ENCODE results near the gene BCL2L12. TPM values are rescaled to one million over a fixed set of nuclear protein-coding genes. Genes with fewer than 3 reads are reported as not detected.

Gene BCL2L12
- total and polyA plus RNA-seq, 2 of the 13 experiments (the other 11 are each of a cell fraction or from before 2014, with no cell fraction given) = 26.8 to 40.8 TPM

GRCh38 chr19:49672131-49672919, 6.6 kb downstream of the BCL2L12 start (continued):
- TF ChIP-seq KIAA2018 (CRISPR knock-in tag; IDR thresholded peaks at IDR 0.05; ENCODE audit: borderline replicate concordance) = no peak
- TF ChIP-seq, protein P1, sequence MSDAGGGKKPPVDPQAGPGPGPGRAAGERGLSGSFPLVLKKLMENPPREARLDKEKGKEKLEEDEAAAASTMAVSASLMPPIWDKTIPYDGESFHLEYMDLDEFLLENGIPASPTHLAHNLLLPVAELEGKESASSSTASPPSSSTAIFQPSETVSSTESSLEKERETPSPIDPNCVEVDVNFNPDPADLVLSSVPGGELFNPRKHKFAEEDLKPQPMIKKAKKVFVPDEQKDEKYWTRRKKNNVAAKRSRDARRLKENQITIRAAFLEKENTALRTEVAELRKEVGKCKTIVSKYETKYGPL (CRISPR knock-in tag; IDR thresholded peaks at IDR 0.05) = no peak
- no peak for TF ChIP-seq ELF4 (CRISPR knock-in tag; IDR thresholded peaks at IDR 0.05; ENCODE audit: borderline replicate concordance)
- peak; percentile 71; the same call in 1 of the 2 replicates for TF ChIP-seq SMAD3 (CRISPR knock-in tag; IDR thresholded peaks at IDR 0.05)
- no peak for TF ChIP-seq SIX1 (CRISPR knock-in tag; IDR thresholded peaks at IDR 0.05; ENCODE audit: borderline replicate concordance)
- no peak for TF ChIP-seq ZNF577 (CRISPR knock-in tag; IDR thresholded peaks at IDR 0.05; ENCODE audit: borderline replicate concordance, low read depth)
- peak; percentile 31; the same call in 1 of the 2 replicates for TF ChIP-seq ZMYM4 (CRISPR knock-in tag; IDR thresholded peaks at IDR 0.05)
- no peak for TF ChIP-seq STAT5B (CRISPR knock-in tag; IDR thresholded peaks at IDR 0.05)
- TF ChIP-seq PLRG1 (conservative IDR thresholded peaks at IDR 0.05) = no peak
- no peak for TF ChIP-seq SUZ12 (IDR thresholded peaks at IDR 0.05; ENCODE audit: low read depth, low read length)
- TF ChIP-seq, protein P2, sequence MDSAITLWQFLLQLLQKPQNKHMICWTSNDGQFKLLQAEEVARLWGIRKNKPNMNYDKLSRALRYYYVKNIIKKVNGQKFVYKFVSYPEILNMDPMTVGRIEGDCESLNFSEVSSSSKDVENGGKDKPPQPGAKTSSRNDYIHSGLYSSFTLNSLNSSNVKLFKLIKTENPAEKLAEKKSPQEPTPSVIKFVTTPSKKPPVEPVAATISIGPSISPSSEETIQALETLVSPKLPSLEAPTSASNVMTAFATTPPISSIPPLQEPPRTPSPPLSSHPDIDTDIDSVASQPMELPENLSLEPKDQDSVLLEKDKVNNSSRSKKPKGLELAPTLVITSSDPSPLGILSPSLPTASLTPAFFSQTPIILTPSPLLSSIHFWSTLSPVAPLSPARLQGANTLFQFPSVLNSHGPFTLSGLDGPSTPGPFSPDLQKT (CRISPR knock-in tag; IDR thresholded peaks at IDR 0.05; ENCODE audit: borderline replicate concordance) = no peak
- TF ChIP-seq RFXAP (CRISPR knock-in tag; IDR thresholded peaks at IDR 0.05; ENCODE audit: borderline replicate concordance) = no peak
- TF ChIP-seq ZNF333 (CRISPR knock-in tag; IDR thresholded peaks at IDR 0.05; ENCODE audit: borderline replicate concordance) = peak; percentile 35; the same call in 1 of the 2 replicates
- TF ChIP-seq ZXDC (CRISPR knock-in tag; IDR thresholded peaks at IDR 0.05) = no peak
- 0 out of 2 replicates have a peak, but pooled peaks have one; percentile 51 for TF ChIP-seq PPARG (CRISPR knock-in tag; conservative IDR thresholded peaks at IDR 0.05)
- TF ChIP-seq TAF15 (IDR thresholded peaks at IDR 0.05; ENCODE audit: low read depth, low read length, poor library complexity, severe bottlenecking) = no peak

Measured in HepG2 (cell line).